Measurements from ENCODE around the gene TSPO.

The TSPO gene

DNA sequence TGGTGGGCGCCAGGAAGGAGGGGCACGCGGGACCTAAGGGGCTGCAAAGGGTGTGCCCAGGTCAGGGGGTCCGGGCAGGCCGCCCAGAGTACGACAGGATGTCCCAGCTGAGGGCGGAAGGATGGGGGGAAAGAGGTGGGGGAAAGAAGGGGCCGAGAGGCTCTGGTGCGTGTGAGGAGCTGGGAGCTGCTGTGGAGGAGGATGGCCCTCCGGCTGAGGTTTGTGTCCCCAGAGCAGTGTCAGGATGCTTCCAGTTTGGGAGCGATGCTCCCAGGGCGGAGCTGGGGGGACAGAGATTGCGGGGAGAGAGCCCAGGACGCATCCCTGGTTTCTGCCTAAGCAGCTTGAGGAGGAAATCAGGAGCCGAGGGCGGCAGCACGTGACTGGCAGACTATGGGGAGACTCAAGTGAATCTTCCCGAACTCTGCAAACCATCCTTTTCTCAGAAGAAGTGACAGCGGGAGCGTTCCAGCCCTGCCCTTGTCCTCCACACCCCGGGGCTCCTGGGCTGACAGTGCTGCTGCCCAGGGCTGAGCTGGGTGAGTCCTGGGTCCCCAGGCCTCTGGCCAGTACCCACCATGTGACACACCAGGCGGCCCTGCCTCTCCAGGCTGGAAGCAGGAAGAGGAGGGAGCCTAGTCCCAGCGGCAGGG lies 55.3 kb downstream of the TSPO start:
- H3K36me3 ChIP-seq (ENCODE audit: low read depth): no peaks in the 10 kb centered on the region
- no peaks in the 10 kb centered on the region for H3K27me3 ChIP-seq (ENCODE audit: insufficient read depth, poor library complexity, severe bottlenecking)
- TF ChIP-seq, protein P1, sequence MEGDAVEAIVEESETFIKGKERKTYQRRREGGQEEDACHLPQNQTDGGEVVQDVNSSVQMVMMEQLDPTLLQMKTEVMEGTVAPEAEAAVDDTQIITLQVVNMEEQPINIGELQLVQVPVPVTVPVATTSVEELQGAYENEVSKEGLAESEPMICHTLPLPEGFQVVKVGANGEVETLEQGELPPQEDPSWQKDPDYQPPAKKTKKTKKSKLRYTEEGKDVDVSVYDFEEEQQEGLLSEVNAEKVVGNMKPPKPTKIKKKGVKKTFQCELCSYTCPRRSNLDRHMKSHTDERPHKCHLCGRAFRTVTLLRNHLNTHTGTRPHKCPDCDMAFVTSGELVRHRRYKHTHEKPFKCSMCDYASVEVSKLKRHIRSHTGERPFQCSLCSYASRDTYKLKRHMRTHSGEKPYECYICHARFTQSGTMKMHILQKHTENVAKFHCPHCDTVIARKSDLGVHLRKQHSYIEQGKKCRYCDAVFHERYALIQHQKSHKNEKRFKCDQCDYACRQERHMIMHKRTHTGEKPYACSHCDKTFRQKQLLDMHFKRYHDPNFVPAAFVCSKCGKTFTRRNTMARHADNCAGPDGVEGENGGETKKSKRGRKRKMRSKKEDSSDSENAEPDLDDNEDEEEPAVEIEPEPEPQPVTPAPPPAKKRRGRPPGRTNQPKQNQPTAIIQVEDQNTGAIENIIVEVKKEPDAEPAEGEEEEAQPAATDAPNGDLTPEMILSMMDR (IDR thresholded peaks at IDR 0.05; ENCODE audit: poor library complexity, severe bottlenecking): no peak
- no peaks in the 10 kb centered on the region for H3K9me3 ChIP-seq (ENCODE audit: severe bottlenecking)
- DNase-seq (ENCODE audit: low spot score) (no peak), ATAC-seq (ENCODE audit: low read depth) (no peak)
- H3K27ac ChIP-seq (ENCODE audit: poor library complexity, severe bottlenecking): no peak overlapping the region
- H3K4me3 ChIP-seq (ENCODE audit: severe bottlenecking): no peak overlapping the region
- no peaks in the 10 kb centered on the region for H3K4me1 ChIP-seq (ENCODE audit: insufficient read depth, poor library complexity, severe bottlenecking)

DNA sequence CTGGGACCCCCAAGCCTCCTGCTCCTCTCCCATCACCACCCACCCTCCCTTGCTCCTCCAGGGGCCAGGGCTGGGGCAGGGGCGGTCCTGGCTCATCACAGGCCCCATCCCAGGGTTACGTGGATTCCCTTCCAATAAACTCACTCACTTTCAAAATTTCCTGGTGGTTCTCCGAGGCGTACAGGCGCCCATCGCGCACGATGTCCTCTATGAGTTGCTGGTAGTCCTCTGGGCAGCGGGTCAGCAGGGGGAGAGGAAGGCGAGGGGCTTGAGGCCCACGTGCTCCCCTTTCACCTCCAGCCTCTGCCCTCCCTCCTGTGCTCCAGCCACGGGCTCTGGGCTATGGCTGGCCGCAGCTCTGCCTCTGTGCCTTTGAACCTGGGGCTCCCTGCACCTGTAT lies 56.0 kb downstream of the TSPO start:
- DNase-seq (ENCODE audit: low spot score) (no peak), ATAC-seq (ENCODE audit: low read depth) (no peak)
- Histone ChIP-seq H3K4me1 (ENCODE audit: insufficient read depth, poor library complexity, severe bottlenecking) (no peaks in the 10 kb centered on the region), H3K9me3 (ENCODE audit: severe bottlenecking) (no peaks in the 10 kb centered on the region), H3K4me3 (ENCODE audit: severe bottlenecking) (no peak overlapping the region), H3K36me3 (ENCODE audit: low read depth) (no peaks in the 10 kb centered on the region), H3K27ac (ENCODE audit: poor library complexity, severe bottlenecking) (no peak overlapping the region), H3K27me3 (ENCODE audit: insufficient read depth, poor library complexity, severe bottlenecking) (no peaks in the 10 kb centered on the region)
- TF ChIP-seq, protein P1 (IDR thresholded peaks at IDR 0.05; ENCODE audit: poor library complexity, severe bottlenecking): no peak

DNA sequence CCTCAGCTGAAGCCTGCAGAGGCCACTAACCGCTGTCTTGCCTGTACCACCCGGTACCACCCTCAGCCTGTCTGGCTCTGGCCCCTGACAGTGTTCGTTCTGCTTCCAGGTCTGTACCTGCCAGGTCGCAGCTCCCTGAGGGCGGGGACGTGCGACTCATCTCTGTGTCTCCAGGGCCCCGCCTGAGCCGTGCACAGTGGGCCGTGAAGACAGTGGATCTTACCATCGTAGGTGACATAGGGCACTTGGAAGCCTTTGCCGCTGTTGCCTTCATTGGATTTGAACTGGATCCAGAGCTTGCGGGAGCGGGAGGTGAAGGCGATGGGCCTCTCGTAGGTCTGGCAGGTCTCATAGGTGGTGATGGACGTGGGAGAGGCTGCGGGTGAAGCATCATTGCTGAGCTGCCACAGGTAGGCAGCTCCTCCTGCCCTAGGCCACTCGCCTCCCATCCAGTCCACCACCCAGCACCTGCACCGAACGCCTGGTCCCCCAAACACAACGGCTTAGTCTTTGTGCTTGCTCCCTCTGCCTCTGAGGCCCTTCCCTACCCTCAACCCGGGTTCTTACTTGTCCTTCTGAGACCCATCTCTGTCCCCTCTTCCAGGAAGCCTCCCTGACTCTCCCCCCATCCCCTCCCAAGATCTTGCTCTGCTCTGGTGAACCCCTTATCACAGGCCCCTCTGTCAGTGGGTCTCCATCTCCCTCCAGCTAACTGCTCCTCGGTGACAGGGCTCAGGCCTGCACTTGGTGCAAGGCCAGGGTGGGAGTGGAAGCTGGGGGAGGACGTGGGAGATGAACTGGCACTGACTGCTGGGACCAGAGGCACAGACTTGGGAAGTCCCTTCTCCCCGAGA lies 56.7 kb downstream of the TSPO start:
- H3K27ac ChIP-seq (ENCODE audit: poor library complexity, severe bottlenecking): no peak overlapping the region
- H3K4me1 ChIP-seq (ENCODE audit: insufficient read depth, poor library complexity, severe bottlenecking): no peaks in the 10 kb centered on the region
- no peaks in the 10 kb centered on the region for H3K36me3 ChIP-seq (ENCODE audit: low read depth)
- no peak overlapping the region for H3K4me3 ChIP-seq (ENCODE audit: severe bottlenecking)
- H3K9me3 ChIP-seq (ENCODE audit: severe bottlenecking): no peaks in the 10 kb centered on the region
- ATAC-seq (ENCODE audit: low read depth) (no peak), DNase-seq (ENCODE audit: low spot score) (no peak)
- H3K27me3 ChIP-seq (ENCODE audit: insufficient read depth, poor library complexity, severe bottlenecking): no peaks in the 10 kb centered on the region
- TF ChIP-seq, protein P1 (IDR thresholded peaks at IDR 0.05; ENCODE audit: poor library complexity, severe bottlenecking): no peak

DNA sequence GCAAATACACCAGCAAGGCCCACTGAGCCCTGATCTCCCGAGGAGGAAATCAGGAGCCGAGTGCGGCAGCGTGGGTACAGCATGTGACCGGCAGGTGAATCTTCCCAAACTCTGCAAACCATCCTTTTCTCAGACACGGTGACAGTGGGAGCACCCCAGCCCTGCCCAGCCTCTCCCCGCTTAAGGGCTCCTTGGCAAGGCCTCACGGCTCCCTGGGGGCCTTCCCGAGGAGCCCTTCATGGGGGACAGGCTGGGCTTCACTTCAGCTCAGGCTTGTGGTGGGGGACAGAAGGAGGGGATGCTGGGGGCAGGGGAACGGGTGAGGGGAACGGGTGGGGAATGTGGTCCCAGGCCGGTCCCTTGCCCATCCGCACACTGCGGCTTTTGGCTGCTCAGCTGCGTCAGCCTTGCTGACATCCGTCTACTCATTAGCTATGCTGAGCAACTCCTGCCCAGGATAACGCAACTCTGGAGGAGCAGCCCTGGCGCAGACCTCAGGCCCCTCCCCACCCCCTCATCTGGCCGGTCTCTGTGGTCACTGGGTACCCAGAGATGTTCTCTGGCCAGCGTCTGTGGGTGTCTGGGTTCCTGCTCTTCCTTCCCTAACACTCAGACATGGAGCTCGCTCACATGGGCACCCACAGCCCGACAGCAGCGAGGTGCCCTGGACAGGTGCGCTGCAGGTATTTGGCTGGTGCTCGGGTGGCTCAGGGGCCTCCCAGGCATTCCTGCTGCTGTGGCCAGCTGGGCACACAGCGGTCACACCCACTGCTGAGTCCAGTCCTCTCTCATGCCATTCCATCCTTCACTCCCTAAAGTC lies 57.6 kb downstream of the TSPO start:
- Histone ChIP-seq H3K36me3 (ENCODE audit: low read depth) (no peaks in the 10 kb centered on the region), H3K4me1 (ENCODE audit: insufficient read depth, poor library complexity, severe bottlenecking) (no peaks in the 10 kb centered on the region), H3K27ac (ENCODE audit: poor library complexity, severe bottlenecking) (no peak overlapping the region), H3K27me3 (ENCODE audit: insufficient read depth, poor library complexity, severe bottlenecking) (no peaks in the 10 kb centered on the region), H3K4me3 (ENCODE audit: severe bottlenecking) (no peak overlapping the region), H3K9me3 (ENCODE audit: severe bottlenecking) (no peaks in the 10 kb centered on the region)
- DNase-seq (ENCODE audit: low spot score) (no peak), ATAC-seq (ENCODE audit: low read depth) (no peak)
- TF ChIP-seq, protein P1 (IDR thresholded peaks at IDR 0.05; ENCODE audit: poor library complexity, severe bottlenecking): no peak
